GM12878 (cell line): ENCODE measurements around the gene NGDN. TPM values are rescaled to one million over a fixed set of nuclear protein-coding genes. Genes with fewer than 3 reads are reported as not detected.

ENCODE experiments used
- ATAC-seq: fragments of 200-7000 bp; cut with Tn5 transposase; 3 replicates; pipeline ENCODE4 v1.9.1; 2020; ENCODE audit warnings: mild to moderate bottlenecking, moderate library complexity
- Bru-seq: library from RNA; stranded (reverse); fragments of 400-500 nt; gene quantifications from one replicate; lab custom pipeline; 2021; lab: Mats Ljungman, UMichigan
- BruChase-seq, 2 experiments: library from RNA; stranded (reverse); fragments of 400-500 nt; gene quantifications; one replicate each; lab custom pipeline; 2021; lab: Mats Ljungman, UMichigan
- BruUV-seq: library from RNA; stranded (reverse); fragments of 400-500 nt; replicated peaks from 2 replicates; lab custom pipeline; 2021; lab: Mats Ljungman, UMichigan
- CTCF ChIA-PET: fragments of 300-600 bp; sonication (Branson Sonifier 250); formaldehyde crosslinking; extraction: SDS; loops from one replicate; lab custom pipeline; 2021; ENCODE audit warnings: inconsistent platforms; lab: Yijun Ruan, JAX
- POLR2A ChIA-PET: fragments of 350-600 bp; formaldehyde crosslinking; extraction: SDS; loops from one replicate; lab custom pipeline; 2021; ENCODE audit warnings: inconsistent platforms; lab: Charles Lee
- RAD21 ChIA-PET: fragments of 300-600 bp; sonication (Branson Sonifier 250); formaldehyde crosslinking; loops from one replicate; lab custom pipeline; 2023; ENCODE audit warnings: antibody characterized with exemption; ENCODE audit not compliant: unreplicated experiment; lab: Charles Lee
- SMC1A ChIA-PET: fragments of 300-600 bp; sonication (Branson Sonifier 250); formaldehyde crosslinking; loops from one replicate; lab custom pipeline; 2023; ENCODE audit not compliant: unreplicated experiment, uncharacterized antibody; lab: Charles Lee
- DNase-seq: peaks from one replicate; pipeline ENCODE4 v3.0.0-alpha.2; 2011; ENCODE audit warnings: low read depth, low spot score
- FAIRE-seq: peaks from 3 replicates; lab custom pipeline; 2011; peaks lifted over from hg19 to GRCh38; lab: Jason Lieb, UNC
- H2AFZ ChIP-seq: 2 replicates; pipeline ENCODE4 v1.6.0; 2011; ENCODE audit warnings: low read depth, low read length, control low read depth; ENCODE audit not compliant: control insufficient read depth
- H3K27ac ChIP-seq: 2 replicates; pipeline ENCODE4 v1.5.1; 2011; ENCODE audit warnings: control low read depth; ENCODE audit not compliant: control insufficient read depth, insufficient read depth
- H3K27me3 ChIP-seq, 2 experiments: replicated peaks in 1 of 2; 2 replicates each; pipeline versions ENCODE4 v1.6.0 to v1.6.1; 2011; ENCODE audit warnings: low read length in 1 of 2; ENCODE audit not compliant: control insufficient read depth in 2 of 2, insufficient read depth in 2 of 2
- H3K36me3 ChIP-seq, 2 experiments: 2 replicates each; pipeline ENCODE4 v1.5.1; 2011; ENCODE audit warnings: low read length in 1 of 2; ENCODE audit not compliant: control insufficient read depth in 2 of 2, insufficient read depth in 2 of 2
- H3K4me1 ChIP-seq: 2 replicates; pipeline ENCODE4 v1.6.1; 2011; ENCODE audit warnings: mild to moderate bottlenecking, low read length, moderate library complexity, mixed read lengths; ENCODE audit not compliant: control insufficient read depth, insufficient read depth
- H3K4me2 ChIP-seq: 2 replicates; pipeline ENCODE4 v1.6.0; 2011; ENCODE audit warnings: control low read depth; ENCODE audit not compliant: control insufficient read depth, insufficient read depth
- H3K4me3 ChIP-seq: fragments of 200-600 bp; sonication (generic); 2 replicates; pipeline ENCODE4 v1.5.1; 2016
- H3K79me2 ChIP-seq: 2 replicates; pipeline ENCODE4 v1.6.0; 2011; ENCODE audit warnings: low read length; ENCODE audit not compliant: control insufficient read depth, insufficient read depth
- H3K9ac ChIP-seq: 2 replicates; pipeline ENCODE4 v1.8.0; 2011; ENCODE audit warnings: low read length, control low read depth, mixed read lengths; ENCODE audit not compliant: control insufficient read depth, insufficient read depth
- H3K9me3 ChIP-seq: replicated peaks from 3 replicates; pipeline ENCODE4 v1.5.1; 2011; ENCODE audit warnings: mild to moderate bottlenecking, low read length; ENCODE audit not compliant: control insufficient read depth, insufficient read depth
- H4K20me1 ChIP-seq: 2 replicates; pipeline ENCODE4 v1.6.0; 2011; ENCODE audit not compliant: control insufficient read depth, insufficient read depth
- ATF7 ChIP-seq: fragments of 450-650 bp; IDR thresholded peaks from 2 replicates; pipeline ENCODE4 v1.6.1; 2016; ENCODE audit warnings: low read depth, mild to moderate bottlenecking
- BACH1 ChIP-seq: fragments of 450-650 bp; IDR thresholded peaks from 2 replicates; pipeline ENCODE4 v1.6.1; 2017; ENCODE audit warnings: mild to moderate bottlenecking, borderline replicate concordance
- CHD2 ChIP-seq: IDR thresholded peaks from 2 replicates; pipeline ENCODE4 v1.6.1; 2011; ENCODE audit warnings: low read depth, low read length, improper control_type of control experiment, borderline replicate concordance
- CHD4 ChIP-seq: fragments of 200-600 bp; sonication (generic); IDR thresholded peaks from 2 replicates; pipeline ENCODE4 v1.6.1; 2016; ENCODE audit warnings: mild to moderate bottlenecking
- EGR1 ChIP-seq, 2 experiments: IDR thresholded peaks; 1 replicate in 1 of 2; 2 replicates in 1 of 2; pipeline ENCODE4 v1.6.1; 2011 to 2012; ENCODE audit warnings: low read depth in 2 of 2, low read length in 2 of 2, borderline replicate concordance in 1 of 2, mild to moderate bottlenecking in 1 of 2, moderate library complexity in 1 of 2
- EP300 ChIP-seq, 2 experiments: fragments of 150-350 bp in 1 of 2; IDR thresholded peaks; 2 replicates each; pipeline ENCODE4 v1.6.1; 2011 to 2012; ENCODE audit warnings: low read depth in 2 of 2, low read length in 2 of 2, borderline replicate concordance in 1 of 2, improper control_type of control experiment in 1 of 2, inconsistent platforms in 1 of 2; ENCODE audit not compliant: control insufficient read depth in 1 of 2
- ESRRA ChIP-seq: IDR thresholded peaks from 2 replicates; pipeline ENCODE4 v1.6.1; 2012; ENCODE audit warnings: mild to moderate bottlenecking, low read length, improper control_type of control experiment
- IKZF1 ChIP-seq: fragments of 450-650 bp; conservative IDR thresholded peaks from 2 replicates; pipeline ENCODE4 v1.6.1; 2017; ENCODE audit warnings: antibody characterized with exemption, mild to moderate bottlenecking
- IKZF2 ChIP-seq, 2 experiments: fragments of 450-650 bp; IDR thresholded peaks; 2 replicates each; pipeline ENCODE4 v1.6.1; 2017; ENCODE audit warnings: mild to moderate bottlenecking in 2 of 2, moderate library complexity in 2 of 2
- LARP7 ChIP-seq: fragments of 450-650 bp; IDR thresholded peaks from 2 replicates; pipeline ENCODE4 v1.6.1; 2017; ENCODE audit warnings: mild to moderate bottlenecking
- MAX ChIP-seq: IDR thresholded peaks from 2 replicates; pipeline ENCODE4 v1.6.1; 2012; ENCODE audit warnings: low read depth, low read length, improper control_type of control experiment
- MEF2A ChIP-seq: IDR thresholded peaks from 2 replicates; pipeline ENCODE4 v1.6.1; 2011; ENCODE audit warnings: low read depth, mild to moderate bottlenecking, low read length, moderate library complexity; ENCODE audit not compliant: insufficient read depth
- MEF2B ChIP-seq: fragments of 450-650 bp; IDR thresholded peaks from 2 replicates; pipeline ENCODE4 v1.6.1; 2018; ENCODE audit warnings: mild to moderate bottlenecking, moderate library complexity; ENCODE audit not compliant: partially characterized antibody, poor library complexity, severe bottlenecking
- MTA3 ChIP-seq: IDR thresholded peaks from 2 replicates; pipeline ENCODE4 v1.6.1; 2012; ENCODE audit warnings: low read length, inconsistent platforms, borderline replicate concordance
- NR2C1 ChIP-seq: fragments of 450-650 bp; IDR thresholded peaks from 2 replicates; pipeline ENCODE4 v1.6.1; 2017; ENCODE audit warnings: antibody characterized with exemption, mild to moderate bottlenecking, moderate library complexity
- NRF1 ChIP-seq: conservative IDR thresholded peaks from 2 replicates; pipeline ENCODE4 v1.6.1; 2011; ENCODE audit warnings: mild to moderate bottlenecking, low read depth, low read length, improper control_type of control experiment
- POU2F2 ChIP-seq: IDR thresholded peaks from 3 replicates; pipeline ENCODE4 v1.6.1; 2011; ENCODE audit warnings: low read depth, mild to moderate bottlenecking, low read length, borderline replicate concordance
- RCOR1 ChIP-seq: conservative IDR thresholded peaks from 2 replicates; pipeline ENCODE4 v1.6.1; 2012; ENCODE audit warnings: low read depth, low read length, improper control_type of control experiment
- TCF7 ChIP-seq: IDR thresholded peaks from 2 replicates; pipeline ENCODE4 v1.6.1; 2014; ENCODE audit warnings: antibody characterized with exemption, borderline replicate concordance
- ZNF274 ChIP-seq: IDR thresholded peaks from one replicate; pipeline ENCODE4 v1.8.0; 2011; ENCODE audit not compliant: insufficient read length, insufficient read depth
- WGBS: methylation state at CpG from one replicate; pipeline ENCODE4 v1.1.6; 2016; ENCODE audit warnings: low lambda C conversion rate; ENCODE audit not compliant: insufficient replicate concordance, insufficient coverage; ENCODE audit errors: missing lambda C conversion rate; 5-methylcytosine and 5-hydroxymethylcytosine counted together
- in situ Hi-C: fragments of 300-500 bp; cut with MboI; formaldehyde crosslinking; loops from 9 replicates; pipeline ENCODE4 v1.14.3; 2018; ENCODE audit warnings: mixed read lengths
- intact Hi-C: fragments of 100-400 bp; cut with micrococcal nuclease; formaldehyde crosslinking; loops from one replicate; pipeline ENCODE4 v1.14.2; 2022; ENCODE audit not compliant: unreplicated experiment
- long read RNA-seq, 2 experiments: library from polyadenylated mRNA; unstranded; transcript quantifications; one replicate each; pipeline ENCODE4 v2.0.0, GENCODE V29; 2019 to 2020
- polyA minus RNA-seq, 3 experiments: library from RNA; depleted of rRNA, polyadenylated mRNA; stranded (reverse); fragments of >200 nt; gene quantifications; 2 replicates each; pipeline ENCODE4 v1.2.3, GENCODE V29; 2011
- polyA plus RNA-seq, 11 experiments: library from polyadenylated mRNA; depleted of rRNA in 4 of 11; unstranded in 6 of 11; stranded (reverse) in 5 of 11; fragments of >200 nt; fragmentation: Nextera tagmentation in 4 of 11; fragmentation: Illumina TruSeq in 1 of 11; extraction: Ambion mirVana in 4 of 11; extraction: Trizol in 1 of 11; gene quantifications; 1 replicate in 1 of 11; 2 replicates in 10 of 11; pipeline versions ENCODE4 v1.2.1 to v1.2.3, GENCODE V29; 2011 to 2016; ENCODE audit warnings: inconsistent platforms in 2 of 11, missing spikeins in 2 of 11, low read depth in 1 of 11
- total RNA-seq, 4 experiments: library from RNA; depleted of rRNA in 3 of 4; stranded (reverse); fragments of >200 nt in 3 of 4; fragmentation: Illumina TruSeq in 1 of 4; extraction: Trizol in 1 of 4; gene quantifications; 2 replicates each; pipeline versions ENCODE4 v1.2.1 to v1.2.3, GENCODE V29; 2013 to 2021

The NGDN gene
- 69.7 and 75.0 TPM in 2 replicates for total RNA-seq (2013; cell fraction: nucleolus; rRNA removed)
- total RNA-seq (2014; rRNA removed) (48.7 and 49.6 TPM in 2 replicates), total RNA-seq (2014; rRNA removed; fragmentation: Illumina TruSeq; extraction: Trizol) (62.6 and 64.3 TPM in 2 replicates), total RNA-seq (2021) (38.2 and 40.4 TPM in 2 replicates), polyA plus RNA-seq (2011; rRNA removed) (78.5 and 86.6 TPM in 2 replicates), polyA plus RNA-seq (2014; fragmentation: Illumina TruSeq; extraction: Trizol) (62.3 and 71.9 TPM in 2 replicates), polyA plus RNA-seq (2014; fragmentation: Nextera tagmentation; extraction: Ambion mirVana) (100 to 1,000 TPM; 146 to 163 TPM), polyA plus RNA-seq (2014; rRNA removed) (54.9 and 56.6 TPM in 2 replicates), polyA plus RNA-seq (2016; fragmentation: Nextera tagmentation; extraction: Ambion mirVana) (10 to 100 TPM; 80.9 to 90.0 TPM), polyA minus RNA-seq (2011; rRNA and poly(A)+ RNA removed) (32.9 and 46.6 TPM in 2 replicates), Bru-seq, nascent RNA (percentile 92 among the genes with signal in this experiment), BruChase-seq, experiment 1, labeled RNA remaining after a 6-hour chase (percentile 85 among the genes with signal in this experiment), BruChase-seq, experiment 2, labeled RNA remaining after a 2-hour chase (percentile 91 among the genes with signal in this experiment)
- polyA plus RNA-seq (2011; ENCODE audit: low read depth), result 47.4 TPM
- 38.0 and 41.1 TPM in 2 replicates for polyA plus RNA-seq (2011; cell fraction: cytosol; rRNA removed)
- polyA plus RNA-seq (2011; cell fraction: nucleus; rRNA removed), result 67.9 and 77.9 TPM in 2 replicates
- polyA plus RNA-seq (2012), result 38.3 and 54.6 TPM in 2 replicates
- 11.8 and 16.5 TPM in 2 replicates for polyA minus RNA-seq (2011; cell fraction: cytosol; rRNA and poly(A)+ RNA removed)
- polyA minus RNA-seq (2011; cell fraction: nucleus; rRNA and poly(A)+ RNA removed), result 42.9 and 54.5 TPM in 2 replicates
- long read RNA-seq, experiment 1, transcript NGDN-202 (11 exons, 1,143 nt), result major isoform, 42 of 63 reads
- long read RNA-seq, experiment 1, partial matches to known transcripts, result 15 of 63 reads
- long read RNA-seq, experiment 1, other reads (novel, unspliced or antisense), result 3 of 63 reads
- long read RNA-seq, experiment 2, transcript NGDN-202 (11 exons, 1,143 nt), result major isoform, 213 of 263 reads
- long read RNA-seq, experiment 2, partial matches to known transcripts, result 15 of 263 reads
- long read RNA-seq, experiment 2, other reads (novel, unspliced or antisense), result 28 of 263 reads

- ChIA-PET RAD21 (interaction anchor here (1.5 kb wide), 1 partner anchor 148 kb away, joined by 5 read pairs; the partner anchor contains the start of gene PABPN1), SMC1A (no interaction called here), CTCF (interaction anchor here (0.6 to 4.2 kb wide), 7 partner anchors 9 to 377 kb away, joined by 3 to 54 read pairs (median 6); partner anchors contain the start of genes PABPN1 and THTPA), POLR2A (interaction anchor here (0.5 to 0.7 kb wide), 2 partner anchors 34 to 127 kb away, joined by 3 to 4 read pairs; no protein-coding TSS in a partner anchor)
- 13% methylated on average over 41 of the region's 41 CpGs for WGBS
- H3K79me2 ChIP-seq, result peaks cover 16% of the 10 kb centered on the region
- H3K9me3 ChIP-seq, result peaks cover 3% of the 10 kb centered on the region; the same call in 1 of the 3 replicates
- no peaks in the 10 kb centered on the region for H4K20me1 ChIP-seq
- H3K4me2 ChIP-seq, result peak within 1 kb of the TSS; percentile 85
- ATAC-seq (peak; percentile 99), FAIRE-seq (peak; percentile 100), DNase-seq (peak; percentile 100)
- peaks cover 8% of the 10 kb centered on the region for H3K4me1 ChIP-seq
- H3K27ac ChIP-seq, result peak within 1 kb of the TSS; percentile 72
- no TSS peak for BruUV-seq
- H3K27me3 ChIP-seq, result no peaks in the 10 kb centered on the region
- in situ Hi-C loops (no loop called here), intact Hi-C loops (loop anchor here (5.0 kb wide), 1 partner anchor 147 kb away; the partner anchor contains the start of gene PABPN1)
- peaks cover 0 to 16% of the 10 kb centered on the region in 2 experiments; a peak in 2 of 4 replicates for H3K36me3 ChIP-seq
- peak within 1 kb of the TSS; percentile 81 for H3K9ac ChIP-seq
- H2AFZ ChIP-seq, result peak within 1 kb of the TSS; percentile 96
- H3K4me3 ChIP-seq, result peak within 1 kb of the TSS; percentile 88
- no peak for TF ChIP-seq MTA3
- TF ChIP-seq NRF1, result no peak
- no peak for TF ChIP-seq BACH1
- TF ChIP-seq RCOR1, result no peak
- no peak for TF ChIP-seq EGR1 (IDR thresholded peaks at IDR 0.05; ENCODE audit: borderline replicate concordance in 1 of 2, low read depth in 2 of 2, low read length in 2 of 2)
- peak; percentile 10; the same call in 1 of the 2 replicates for TF ChIP-seq MAX
- TF ChIP-seq ESRRA, result no peak
- TF ChIP-seq ZNF274, result no peak
- TF ChIP-seq IKZF2 (IDR thresholded peaks at IDR 0.05), result 0 out of 4 replicates have a peak, but pooled peaks of 1 of the 2 experiments have one; percentile 9
- peak; percentile 66 for TF ChIP-seq ATF7
- no peak; the same call in none of the 2 replicates for TF ChIP-seq LARP7
- TF ChIP-seq CHD2, result peak; percentile 95
- no peak for TF ChIP-seq MEF2A
- no peak for TF ChIP-seq CHD4
- TF ChIP-seq NR2C1, result no peak
- no peak for TF ChIP-seq MEF2B
- peak; percentile 64 for TF ChIP-seq IKZF1
- no peak for TF ChIP-seq TCF7
- peak; percentile 52; the same call in 1 of the 3 replicates for TF ChIP-seq POU2F2
- TF ChIP-seq EP300 (IDR thresholded peaks at IDR 0.05; ENCODE audit: borderline replicate concordance in 1 of 2, control insufficient read depth in 1 of 2, low read depth in 2 of 2, low read length in 2 of 2), result no peak
Measured at GRCh38 chr14:23469127-23469905, at the start of gene NGDN. Gene NGDN (plus strand): TSS chr14:23469703. CDS start chr14:23469716, 13 bp downstream.
